GM23338 (cell line): ENCODE measurements around the gene ADORA2A. TPM values are rescaled to one million over a fixed set of nuclear protein-coding genes. Genes with fewer than 3 reads are reported as not detected.

ENCODE experiments used
- ATAC-seq: fragments of 200-7000 bp; cut with Tn5 transposase; 3 replicates; pipeline ENCODE4 v1.9.1; 2020
- DNase-seq: peaks from one replicate; pipeline ENCODE4 v3.0.0-alpha.2; 2015; ENCODE audit warnings: low spot score
- H2AFZ ChIP-seq: fragments of 200-600 bp; sonication (generic); 2 replicates; pipeline ENCODE4 v1.8.0; 2016; ENCODE audit warnings: antibody characterized with exemption, mild to moderate bottlenecking, moderate library complexity
- H3F3A ChIP-seq: fragments of 200-600 bp; sonication (generic); replicated peaks from 2 replicates; pipeline ENCODE4 v1.8.0; 2017; ENCODE audit warnings: antibody characterized with exemption, mixed run types, low read depth
- H3K27ac ChIP-seq: fragments of 200-600 bp; sonication (generic); 2 replicates; pipeline ENCODE4 v1.6.1; 2016; ENCODE audit warnings: low read depth
- H3K27me3 ChIP-seq: fragments of 200-600 bp; sonication (generic); 2 replicates; pipeline ENCODE4 v1.8.0; 2016; ENCODE audit warnings: mild to moderate bottlenecking, mixed run types, moderate library complexity; ENCODE audit not compliant: insufficient read depth
- H3K36me3 ChIP-seq: fragments of 200-600 bp; sonication (generic); 2 replicates; pipeline ENCODE4 v1.8.0; 2016; ENCODE audit warnings: mild to moderate bottlenecking; ENCODE audit not compliant: insufficient read depth
- H3K4me1 ChIP-seq: fragments of 200-600 bp; sonication (generic); 2 replicates; pipeline ENCODE4 v1.8.0; 2016; ENCODE audit warnings: mild to moderate bottlenecking, moderate library complexity; ENCODE audit not compliant: insufficient read depth
- H3K4me2 ChIP-seq: fragments of 200-600 bp; sonication (generic); 2 replicates; pipeline ENCODE4 v1.7.1; 2017; ENCODE audit warnings: mixed run types
- H3K4me3 ChIP-seq: fragments of 200-600 bp; sonication (generic); 2 replicates; pipeline ENCODE4 v1.6.1; 2016; ENCODE audit warnings: mixed run types
- H3K79me2 ChIP-seq: fragments of 200-600 bp; sonication (generic); replicated peaks from 2 replicates; pipeline ENCODE4 v1.8.0; 2017; ENCODE audit warnings: mild to moderate bottlenecking; ENCODE audit not compliant: insufficient read depth
- H3K9me2 ChIP-seq: fragments of 200-600 bp; sonication (generic); 2 replicates; pipeline ENCODE4 v1.8.0; 2017; ENCODE audit not compliant: insufficient read depth
- H4K20me1 ChIP-seq: fragments of 200-600 bp; sonication (generic); replicated peaks from 2 replicates; pipeline ENCODE4 v1.8.0; 2017; ENCODE audit warnings: mild to moderate bottlenecking; ENCODE audit not compliant: insufficient read depth
- H3K27ac Mint-ChIP-seq: 2 replicates; pipeline ENCODE4 v1.8.0; 2020; ENCODE audit warnings: inconsistent platforms, mild to moderate bottlenecking, moderate library complexity, mixed read lengths
- H3K27me3 Mint-ChIP-seq: 3 replicates; pipeline ENCODE4 v1.8.0; 2022; ENCODE audit warnings: low read depth, mild to moderate bottlenecking, moderate library complexity, mixed read lengths, inconsistent platforms; ENCODE audit not compliant: insufficient read depth, poor library complexity
- H3K36me3 Mint-ChIP-seq: 3 replicates; pipeline ENCODE4 v1.8.0; 2021; ENCODE audit warnings: low read depth, mild to moderate bottlenecking, inconsistent platforms, moderate library complexity, mixed read lengths
- H3K4me1 Mint-ChIP-seq: 3 replicates; pipeline ENCODE4 v1.8.0; 2020; ENCODE audit warnings: mild to moderate bottlenecking, inconsistent platforms, mixed read lengths
- H3K4me3 Mint-ChIP-seq: 3 replicates; pipeline ENCODE4 v1.8.0; 2021; ENCODE audit warnings: moderate library complexity, mild to moderate bottlenecking, inconsistent platforms, mixed read lengths
- H3K9me3 Mint-ChIP-seq: 3 replicates; pipeline ENCODE4 v1.8.0; 2020; ENCODE audit warnings: moderate library complexity, mild to moderate bottlenecking, inconsistent platforms, mixed read lengths
- ETS1 ChIP-seq: IDR thresholded peaks from 2 replicates; pipeline ENCODE4 v1.6.1; 2016; ENCODE audit warnings: antibody characterized with exemption
- EZH2 ChIP-seq: fragments of 200-600 bp; sonication (generic); IDR thresholded peaks from one replicate; pipeline ENCODE4 v1.8.0; 2017; ENCODE audit warnings: antibody characterized with exemption, mild to moderate bottlenecking, low read depth; ENCODE audit not compliant: unreplicated experiment
- EZH2phosphoT487 ChIP-seq: fragments of 200-600 bp; sonication (generic); IDR thresholded peaks from one replicate; pipeline ENCODE4 v1.8.1; 2018; ENCODE audit warnings: antibody characterized with exemption; ENCODE audit not compliant: unreplicated experiment
- JUNB ChIP-seq: IDR thresholded peaks from one replicate; pipeline ENCODE4 v1.6.1; 2016; ENCODE audit warnings: antibody characterized with exemption; ENCODE audit not compliant: unreplicated experiment
- POLR2AphosphoS5 ChIP-seq: IDR thresholded peaks from 2 replicates; pipeline ENCODE4 v1.6.1; 2016; ENCODE audit warnings: antibody characterized with exemption, low read depth
- STAT1 ChIP-seq: IDR thresholded peaks from one replicate; pipeline ENCODE4 v1.6.1; 2016; ENCODE audit warnings: antibody characterized with exemption; ENCODE audit not compliant: unreplicated experiment
- ZNF114 ChIP-seq: fragments of 250-450 bp; sonication (Bioruptor Pico); IDR thresholded peaks from 2 replicates; pipeline ENCODE4 v1.5.0; 2020; ENCODE audit warnings: mild to moderate bottlenecking, moderate library complexity
- ZNF331 ChIP-seq: fragments of 250-450 bp; sonication (Bioruptor Pico); IDR thresholded peaks from 2 replicates; pipeline ENCODE4 v1.5.0; 2020; ENCODE audit warnings: low read depth, mild to moderate bottlenecking, moderate library complexity
- ZNF462 ChIP-seq: fragments of 250-450 bp; sonication (Bioruptor Pico); IDR thresholded peaks from 2 replicates; pipeline ENCODE4 v1.5.0; 2020; ENCODE audit warnings: mild to moderate bottlenecking, moderate library complexity
- polyA plus RNA-seq: library from polyadenylated mRNA; unstranded; fragments of >200 nt; fragmentation: Nextera tagmentation; extraction: Ambion mirVana; gene quantifications from 2 replicates; pipeline ENCODE4 v1.2.1, GENCODE V29; 2016
- total RNA-seq: library from RNA; depleted of rRNA; stranded (reverse); fragments of >200 nt; shearing (Covaris generic); gene quantifications from 2 replicates; pipeline ENCODE4 v1.2.3, GENCODE V29; 2014
- TF ChIP-seq, protein P1 (sequence below), 2 experiments: fragments of 200-600 bp in 1 of 2; sonication (generic) in 1 of 2; conservative IDR thresholded peaks; 2 replicates each; pipeline versions ENCODE4 v1.5.1 to v1.6.1; 2016 to 2017; ENCODE audit warnings: antibody characterized with exemption in 2 of 2, low read depth in 2 of 2, mild to moderate bottlenecking in 2 of 2, moderate library complexity in 1 of 2

The ADORA2A gene
- total and polyA plus RNA-seq, 2 experiments from 2014 or later, result 4.1 to 13.5 TPM

DNA sequence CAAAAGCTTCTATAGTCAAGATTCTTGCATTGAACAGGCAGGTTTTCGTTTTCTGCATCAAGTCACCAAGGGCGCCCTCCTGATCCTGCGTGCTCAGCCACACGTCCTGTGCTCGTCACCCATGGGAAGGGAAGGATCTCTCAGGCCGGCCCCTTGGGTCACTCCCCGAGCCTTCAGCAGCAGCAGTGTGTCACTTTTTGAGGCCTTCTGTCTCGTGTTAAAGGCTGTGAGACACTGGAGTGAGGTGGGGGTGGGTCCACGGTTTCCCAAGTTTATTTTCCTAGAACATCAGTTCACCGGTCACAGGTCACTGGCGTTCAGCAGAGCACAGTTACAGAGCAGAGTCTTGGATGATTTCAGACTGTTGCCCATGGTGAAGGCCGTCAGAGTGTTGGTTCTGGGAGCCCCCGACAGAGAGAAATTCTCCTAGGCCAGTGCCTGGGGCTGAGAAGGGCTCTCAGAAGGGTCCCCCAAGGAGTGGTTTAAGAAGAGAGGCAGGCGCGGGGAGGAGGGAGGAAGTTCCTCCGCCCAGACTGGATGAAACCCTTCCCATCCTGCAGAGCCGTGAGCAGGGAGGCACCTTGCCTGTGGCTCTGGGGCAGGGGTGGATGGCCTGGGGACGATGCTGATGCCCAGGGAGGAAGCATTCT, 13.5 kb upstream of the ADORA2A start (continued):
- TF ChIP-seq, protein P1, sequence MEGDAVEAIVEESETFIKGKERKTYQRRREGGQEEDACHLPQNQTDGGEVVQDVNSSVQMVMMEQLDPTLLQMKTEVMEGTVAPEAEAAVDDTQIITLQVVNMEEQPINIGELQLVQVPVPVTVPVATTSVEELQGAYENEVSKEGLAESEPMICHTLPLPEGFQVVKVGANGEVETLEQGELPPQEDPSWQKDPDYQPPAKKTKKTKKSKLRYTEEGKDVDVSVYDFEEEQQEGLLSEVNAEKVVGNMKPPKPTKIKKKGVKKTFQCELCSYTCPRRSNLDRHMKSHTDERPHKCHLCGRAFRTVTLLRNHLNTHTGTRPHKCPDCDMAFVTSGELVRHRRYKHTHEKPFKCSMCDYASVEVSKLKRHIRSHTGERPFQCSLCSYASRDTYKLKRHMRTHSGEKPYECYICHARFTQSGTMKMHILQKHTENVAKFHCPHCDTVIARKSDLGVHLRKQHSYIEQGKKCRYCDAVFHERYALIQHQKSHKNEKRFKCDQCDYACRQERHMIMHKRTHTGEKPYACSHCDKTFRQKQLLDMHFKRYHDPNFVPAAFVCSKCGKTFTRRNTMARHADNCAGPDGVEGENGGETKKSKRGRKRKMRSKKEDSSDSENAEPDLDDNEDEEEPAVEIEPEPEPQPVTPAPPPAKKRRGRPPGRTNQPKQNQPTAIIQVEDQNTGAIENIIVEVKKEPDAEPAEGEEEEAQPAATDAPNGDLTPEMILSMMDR (conservative IDR thresholded peaks at IDR 0.05; ENCODE audit: low read depth in 2 of 2), result no peak
- TF ChIP-seq ETS1 (no peak), ZNF331 (CRISPR knock-in tag) (no peak), POLR2AphosphoS5 (no peak)

- H3K27me3 ChIP-seq, result no peaks in the 10 kb centered on the region
- H3K27ac ChIP-seq, result no peak overlapping the region
- Mint-ChIP-seq H3K4me1 (peaks cover 6% of the 10 kb centered on the region), H3K4me3 (no peak overlapping the region), H3K27ac (no peak overlapping the region), H3K27me3 (peaks cover 27% of the 10 kb centered on the region), H3K9me3 (no peaks in the 10 kb centered on the region), H3K36me3 (peaks cover 20% of the 10 kb centered on the region; the same call in 2 of the 3 replicates)
- no peaks in the 10 kb centered on the region for H3F3A ChIP-seq
- no peaks in the 10 kb centered on the region for H3K79me2 ChIP-seq
- DNase-seq (no peak), ATAC-seq (no peak)
- no peak overlapping the region for H3K4me3 ChIP-seq
- peaks cover 5% of the 10 kb centered on the region; the same call in 1 of the 2 replicates for H3K4me1 ChIP-seq
- H4K20me1 ChIP-seq, result no peaks in the 10 kb centered on the region; the same call in 1 of the 2 replicates
- TF ChIP-seq ZNF114 (CRISPR knock-in tag) (no peak), STAT1 (no peak), ZNF462 (CRISPR knock-in tag) (no peak), JUNB (no peak), ETS1 (no peak), EZH2phosphoT487 (no peak), EZH2 (no peak)
- no peaks in the 10 kb centered on the region for H3K36me3 ChIP-seq
- no peak overlapping the region for H3K4me2 ChIP-seq
- no peaks in the 10 kb centered on the region for H3K9me2 ChIP-seq
- no peak overlapping the region for H2AFZ ChIP-seq
Measured at GRCh38 chr22:24414523-24414922, 12.9 kb upstream of the ADORA2A start.
